Astrocyte of the spinal cord (primary cell): ENCODE data around the gene ELAVL3.
"Not testable (repeated sequence)": the region's sequence is repeated elsewhere in the genome, so short reads cannot be mapped to it uniquely, and the experiment has no call there.

Experiments used
- DNase-seq: peaks from one replicate; pipeline ENCODE4 v3.0.0; 2011; ENCODE audit warnings: low read depth, low spot score
- H3K4me3 ChIP-seq: 2 replicates; pipeline ENCODE4 v1.5.1; 2011; ENCODE audit warnings: low read depth, mild to moderate bottlenecking, low read length, moderate library complexity
- in situ Hi-C: cut with HindIII; loops from 2 replicates; pipeline ENCODE4 v1.10.0; 2017; ENCODE audit warnings: low sequenced_read_pairs
- TF ChIP-seq, protein P1 (sequence below): IDR thresholded peaks from 2 replicates; pipeline ENCODE4 v1.5.1; 2012; ENCODE audit warnings: low read depth, mild to moderate bottlenecking, low read length, inconsistent platforms

Gene ELAVL3

DNA sequence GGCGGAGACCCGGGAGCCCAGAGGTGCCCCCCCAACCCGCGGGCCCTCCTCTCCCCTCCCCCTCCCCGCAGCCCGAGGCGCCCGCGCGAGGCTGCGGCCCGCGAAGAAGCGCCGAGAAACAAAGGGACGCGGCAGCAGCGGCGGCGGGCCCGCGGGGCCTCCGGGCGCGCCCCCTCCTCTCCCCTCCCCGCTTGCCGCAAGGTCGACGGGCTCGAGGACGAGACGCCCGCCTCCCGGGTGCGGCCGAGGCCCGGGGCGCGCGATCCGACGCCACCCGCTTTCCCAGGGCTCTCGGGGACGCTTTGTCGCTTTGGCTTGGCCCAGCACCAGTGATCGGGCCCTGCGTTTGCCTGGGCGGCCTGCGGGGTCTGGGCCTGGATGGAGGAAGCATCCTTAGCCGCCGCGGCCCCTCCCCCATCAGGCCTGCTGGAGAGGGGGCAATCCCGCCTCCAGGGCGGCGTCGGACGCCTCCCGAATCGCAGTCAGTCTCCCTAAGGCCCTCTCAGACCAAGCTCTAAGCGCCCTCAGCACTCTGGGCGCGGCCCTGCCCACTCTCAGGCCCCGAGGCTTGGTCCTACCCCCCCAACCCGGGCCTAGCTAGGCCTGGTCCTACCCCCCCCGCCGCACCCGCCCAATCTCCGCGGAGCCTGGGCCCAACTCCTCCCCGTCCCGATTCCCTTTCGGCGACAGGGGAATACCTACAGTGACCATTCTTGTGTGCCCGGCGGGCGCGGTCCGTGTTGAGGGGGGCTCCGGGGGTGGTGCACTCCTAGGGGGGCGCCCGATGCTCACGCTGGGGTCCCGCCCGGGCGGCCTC is 740 bp downstream of the ELAVL3 start:
- TF ChIP-seq, protein P1, sequence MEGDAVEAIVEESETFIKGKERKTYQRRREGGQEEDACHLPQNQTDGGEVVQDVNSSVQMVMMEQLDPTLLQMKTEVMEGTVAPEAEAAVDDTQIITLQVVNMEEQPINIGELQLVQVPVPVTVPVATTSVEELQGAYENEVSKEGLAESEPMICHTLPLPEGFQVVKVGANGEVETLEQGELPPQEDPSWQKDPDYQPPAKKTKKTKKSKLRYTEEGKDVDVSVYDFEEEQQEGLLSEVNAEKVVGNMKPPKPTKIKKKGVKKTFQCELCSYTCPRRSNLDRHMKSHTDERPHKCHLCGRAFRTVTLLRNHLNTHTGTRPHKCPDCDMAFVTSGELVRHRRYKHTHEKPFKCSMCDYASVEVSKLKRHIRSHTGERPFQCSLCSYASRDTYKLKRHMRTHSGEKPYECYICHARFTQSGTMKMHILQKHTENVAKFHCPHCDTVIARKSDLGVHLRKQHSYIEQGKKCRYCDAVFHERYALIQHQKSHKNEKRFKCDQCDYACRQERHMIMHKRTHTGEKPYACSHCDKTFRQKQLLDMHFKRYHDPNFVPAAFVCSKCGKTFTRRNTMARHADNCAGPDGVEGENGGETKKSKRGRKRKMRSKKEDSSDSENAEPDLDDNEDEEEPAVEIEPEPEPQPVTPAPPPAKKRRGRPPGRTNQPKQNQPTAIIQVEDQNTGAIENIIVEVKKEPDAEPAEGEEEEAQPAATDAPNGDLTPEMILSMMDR = no peak
- in situ Hi-C loops = no loop called here
- no peak for DNase-seq
- no peak overlapping the region for H3K4me3 ChIP-seq

DNA sequence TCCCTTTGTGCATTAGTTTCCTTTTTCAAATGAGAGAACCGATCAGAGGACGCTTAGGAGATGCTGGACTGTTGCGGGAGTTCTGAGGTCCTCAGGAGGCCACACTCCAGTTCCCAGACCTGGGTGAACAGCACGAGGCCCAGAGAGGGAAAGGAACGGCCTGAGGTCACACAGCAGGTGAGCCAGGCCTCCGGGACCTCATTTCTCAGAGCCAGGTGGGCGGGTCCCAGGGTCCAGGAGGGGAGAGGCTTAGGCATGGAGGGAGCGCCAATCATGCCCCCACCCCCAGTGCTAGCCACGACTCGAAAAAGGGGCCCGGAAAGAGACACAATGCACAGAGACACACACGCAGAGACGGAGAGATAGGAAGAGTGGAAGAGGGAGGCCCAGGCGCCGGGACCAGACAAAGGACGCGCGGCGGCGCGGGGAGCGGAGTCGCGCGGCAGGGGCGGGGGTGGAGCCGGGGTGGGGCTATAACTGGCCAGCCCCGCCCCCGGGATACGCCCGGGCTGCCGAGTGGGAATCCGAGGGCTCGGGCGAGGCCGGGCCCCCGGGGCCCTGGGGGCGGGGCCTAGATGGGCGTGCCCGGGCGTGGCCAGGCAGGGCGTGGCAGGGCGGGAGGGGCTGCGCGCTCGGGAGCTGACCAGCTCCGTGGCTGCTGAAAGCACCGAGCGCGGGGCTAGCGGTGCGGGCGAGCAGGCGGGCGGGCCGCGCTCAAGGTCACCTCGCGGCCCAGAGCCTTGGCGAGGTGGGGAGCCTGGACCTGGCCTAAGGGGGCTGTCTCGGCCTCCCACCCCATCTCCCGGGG is 1.6 kb downstream of the ELAVL3 start:
- in situ Hi-C loops = no loop called here
- DNase-seq = no peak
- H3K4me3 ChIP-seq = no peak overlapping the region
- TF ChIP-seq, protein P1 = no peak

DNA sequence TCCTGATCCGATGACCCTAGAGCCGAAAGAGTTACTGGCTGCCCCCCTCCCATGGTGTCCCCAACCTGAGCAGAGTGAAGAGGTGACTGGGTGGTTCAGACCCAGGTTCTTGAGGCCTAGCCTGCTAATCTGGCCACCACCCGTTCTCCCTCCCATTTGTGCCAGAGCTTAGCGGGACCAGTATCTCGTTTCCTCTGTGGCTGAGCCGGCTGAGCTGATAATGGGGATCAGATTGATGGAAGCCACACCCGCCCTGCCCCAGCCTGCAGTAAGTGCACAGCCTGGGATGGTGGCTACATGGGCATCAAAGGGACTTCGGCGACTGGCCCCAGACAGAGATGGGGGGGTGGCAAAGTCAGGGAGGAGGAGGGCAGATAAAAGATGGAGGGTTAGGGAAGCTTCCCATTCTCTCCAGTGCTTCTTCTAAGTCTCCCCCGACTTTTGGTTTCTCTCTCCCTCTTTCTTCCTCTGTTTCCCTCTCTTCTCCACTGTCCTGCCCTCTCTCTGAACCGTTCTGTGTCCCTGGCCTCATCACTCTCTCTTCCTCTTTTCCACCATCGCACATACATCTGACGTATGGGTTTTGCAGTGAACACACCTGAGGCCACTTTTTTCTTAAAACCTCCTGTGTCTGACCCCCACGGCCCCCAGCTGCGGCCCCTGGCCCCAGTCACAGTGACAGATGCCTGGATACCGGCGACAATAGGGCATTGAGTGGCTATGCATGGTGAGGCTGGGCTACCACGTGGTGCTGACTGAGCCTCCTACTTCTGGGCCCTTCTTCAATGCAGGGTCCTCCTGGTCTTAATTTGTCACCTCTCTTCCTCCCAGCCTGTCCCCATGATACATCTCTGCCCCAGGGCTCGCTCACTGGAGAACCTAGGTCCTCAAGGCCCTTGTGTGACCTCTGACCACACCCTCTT is 2.4 kb downstream of the ELAVL3 start:
- TF ChIP-seq, protein P1 = no peak
- no peak overlapping the region for H3K4me3 ChIP-seq
- no peak for DNase-seq
- in situ Hi-C loops = no loop called here

DNA sequence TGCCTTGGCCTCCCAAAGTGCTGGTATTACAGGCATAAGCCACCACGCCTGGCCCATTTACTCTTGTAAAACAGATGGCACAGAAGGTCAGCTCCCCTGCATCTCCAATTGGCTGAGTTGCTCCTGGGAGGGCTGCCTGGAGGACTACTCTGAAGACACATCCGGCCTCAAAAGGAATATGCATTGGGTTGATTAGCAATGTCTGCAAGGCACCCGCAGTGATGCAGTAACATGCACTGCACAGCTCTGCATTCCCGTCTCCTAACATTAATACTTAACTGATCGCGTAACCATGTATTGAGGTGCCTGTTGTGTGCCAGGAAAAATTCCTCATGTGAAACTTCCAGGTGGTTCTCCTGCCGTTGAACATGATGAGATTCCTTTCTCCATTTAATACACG is 5.0 kb downstream of the ELAVL3 start:
- no peak overlapping the region for H3K4me3 ChIP-seq
- in situ Hi-C loops = no loop called here

DNA sequence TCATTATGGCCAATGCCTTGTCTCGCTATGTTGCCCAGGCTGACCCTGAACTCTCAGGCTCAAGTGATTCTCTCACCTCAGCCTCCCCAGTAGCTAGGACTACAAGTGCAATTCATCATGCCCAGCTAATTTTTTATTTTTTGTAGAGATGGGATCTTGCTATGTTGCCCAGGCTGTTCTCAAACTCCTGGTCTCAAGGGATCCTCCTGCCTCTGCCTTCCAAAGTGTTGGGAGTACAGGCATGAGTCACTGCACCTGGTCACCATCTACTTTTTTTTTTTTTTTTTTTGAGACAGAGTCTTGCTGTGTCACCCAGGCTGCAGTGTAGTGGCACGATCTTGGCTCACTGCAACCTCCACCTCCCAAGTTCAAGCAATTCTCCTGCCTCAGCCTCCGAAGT is 5.5 kb downstream of the ELAVL3 start:
- DNase-seq, H3K4me3 ChIP-seq, in situ Hi-C loops: not testable (repeated sequence)

More for the DNA sequence above, 5.0 kb downstream of the ELAVL3 start:
- DNase-seq = no peak
- TF ChIP-seq, protein P1 = no peak

DNA sequence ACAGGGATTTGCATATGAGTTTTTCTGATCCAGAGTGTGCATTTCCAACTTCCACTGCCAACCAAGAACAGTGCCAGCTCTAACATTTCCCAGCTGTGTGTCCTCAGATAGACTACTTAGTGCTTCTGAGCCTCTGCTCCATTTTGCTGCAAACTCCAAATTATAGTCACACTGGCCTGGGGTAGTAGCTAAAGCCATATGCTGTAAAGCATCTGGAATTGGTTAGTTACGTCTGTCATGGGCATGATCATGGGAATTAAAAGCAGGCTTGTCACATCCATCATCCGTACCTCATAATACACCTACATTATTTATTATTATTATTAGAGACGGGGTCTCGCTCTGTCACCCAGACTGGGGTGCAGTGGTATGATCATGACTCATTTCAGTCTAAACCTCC is 7.1 kb downstream of the ELAVL3 start:
- in situ Hi-C loops = no loop called here
- H3K4me3 ChIP-seq = no peak overlapping the region
- no peak for DNase-seq
- TF ChIP-seq, protein P1 = no peak

DNA sequence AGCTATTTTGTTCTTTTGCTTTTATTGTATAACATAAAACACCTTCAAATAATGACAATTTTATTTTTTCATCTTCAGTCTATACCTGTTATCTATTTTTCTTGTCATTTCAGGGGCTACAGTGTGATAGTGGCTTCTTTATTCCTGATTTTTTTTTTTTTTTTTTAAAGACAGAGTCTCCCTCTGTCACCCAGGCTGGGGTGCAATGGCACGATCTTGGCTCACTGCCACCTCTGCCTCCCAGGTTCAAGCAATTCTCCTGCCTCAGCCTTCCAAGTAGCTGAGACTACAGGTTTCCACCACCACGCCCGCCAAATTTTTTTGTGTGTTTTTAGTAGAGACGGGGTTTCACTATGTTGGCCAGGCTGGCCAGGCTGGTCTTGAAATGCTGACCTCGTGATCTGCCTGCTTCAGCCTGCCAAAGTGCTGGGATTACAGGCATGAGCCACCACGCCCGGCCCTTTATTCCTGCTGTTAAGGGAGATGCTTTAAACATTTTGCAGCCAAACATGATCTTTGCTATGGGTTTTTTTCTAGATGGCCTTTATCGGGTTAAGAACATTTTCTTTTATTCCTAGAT is 12.5 kb downstream of the ELAVL3 start:
- in situ Hi-C loops, H3K4me3 ChIP-seq, DNase-seq: not testable (repeated sequence)
